Left ventricle myocardium superior (tissue), 1 donor: Measurements from ENCODE around the gene LRMDA. TPM values are rescaled to one million over a fixed set of nuclear protein-coding genes. Genes with fewer than 3 reads are reported as not detected.

Source experiments
- ATAC-seq: fragments of 200-7000 bp; cut with Tn5 transposase; one replicate; pipeline ENCODE4 v1.9.1; 2020; ENCODE audit warnings: mild to moderate bottlenecking, moderate library complexity
- DNase-seq: peaks from one replicate; pipeline ENCODE4 v3.0.0-alpha.2; 2020
- intact Hi-C: fragments of 100-400 bp; cut with micrococcal nuclease; formaldehyde crosslinking; loops from one replicate; pipeline ENCODE4 v1.11.0; 2022
- total RNA-seq: library from RNA; stranded (reverse); fragmentation: NEBNext Ultra II Directional; extraction: Animal tissue kit (Norgen Biotek cat#: 25700); gene quantifications from one replicate; pipeline ENCODE4 v1.2.1, GENCODE V29; 2021
- donor health status: DM: no; HTN: yes; CAD: no; lungs with severe emphysema.

The LRMDA gene
- total RNA-seq, 1 donor from 2014 or later, result 23.1 TPM

- no peak for ATAC-seq
- intact Hi-C loops, result no loop called here
- DNase-seq, result no peak
Measured at GRCh38 chr10:75658496-75658895, 227.1 kb downstream of the LRMDA start.

GRCh38 chr10:75658915-75659314, 227.5 kb downstream of the LRMDA start:
- no peak for ATAC-seq
- intact Hi-C loops, result no loop called here
- no peak for DNase-seq

DNA sequence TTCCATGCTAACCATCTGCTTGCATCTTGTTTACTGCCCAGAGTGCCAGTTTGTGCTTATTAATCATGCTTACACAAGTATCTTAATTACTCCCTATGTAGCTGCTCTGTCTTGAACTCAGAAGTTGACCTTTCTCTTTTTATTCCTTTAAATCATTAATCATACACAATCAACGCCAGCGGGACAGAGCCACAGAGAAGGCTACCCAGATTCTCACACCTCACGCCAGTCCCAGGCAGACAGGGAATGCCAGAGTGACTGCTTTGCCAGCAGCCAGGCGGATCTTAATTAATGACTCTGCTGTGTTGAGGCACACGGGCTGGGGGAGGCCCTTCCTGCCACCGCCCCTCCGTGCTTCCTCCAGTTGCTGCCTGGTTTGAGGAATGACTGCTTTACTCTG, 229.4 kb downstream of the LRMDA start:
- ATAC-seq (no peak), DNase-seq (no peak)
- intact Hi-C loops, result no loop called here

- DNase-seq, result peak; percentile 56
- ATAC-seq, result peak; percentile 96
- intact Hi-C loops, result no loop called here
Measured at GRCh38 chr10:75662715-75663114, 231.3 kb downstream of the LRMDA start.

GRCh38 chr10:75663947-75664664, 232.7 kb downstream of the LRMDA start:
- intact Hi-C loops, result no loop called here
- no peak for DNase-seq
- ATAC-seq, result peak; percentile 81

DNA sequence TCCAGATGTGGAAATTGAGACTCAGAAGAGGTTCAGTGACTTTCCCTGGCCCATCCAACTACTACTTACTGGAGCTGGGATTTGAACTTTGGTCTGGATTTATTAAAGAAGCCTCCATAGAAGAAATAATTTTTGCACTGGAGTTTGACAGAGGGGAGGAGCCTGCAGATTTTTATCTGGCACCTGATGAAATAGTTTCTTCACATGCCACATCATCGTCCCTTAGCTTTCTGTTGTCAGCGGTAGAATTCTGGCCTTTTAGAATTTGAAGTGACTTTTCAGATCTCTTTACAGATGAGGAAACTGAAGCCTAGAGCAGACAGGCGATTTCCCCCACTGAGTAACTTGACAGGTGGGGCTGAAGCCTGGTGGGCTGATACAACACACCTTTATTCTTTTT, 233.5 kb downstream of the LRMDA start:
- no peak for DNase-seq
- intact Hi-C loops, result no loop called here
- ATAC-seq, result no peak

DNA sequence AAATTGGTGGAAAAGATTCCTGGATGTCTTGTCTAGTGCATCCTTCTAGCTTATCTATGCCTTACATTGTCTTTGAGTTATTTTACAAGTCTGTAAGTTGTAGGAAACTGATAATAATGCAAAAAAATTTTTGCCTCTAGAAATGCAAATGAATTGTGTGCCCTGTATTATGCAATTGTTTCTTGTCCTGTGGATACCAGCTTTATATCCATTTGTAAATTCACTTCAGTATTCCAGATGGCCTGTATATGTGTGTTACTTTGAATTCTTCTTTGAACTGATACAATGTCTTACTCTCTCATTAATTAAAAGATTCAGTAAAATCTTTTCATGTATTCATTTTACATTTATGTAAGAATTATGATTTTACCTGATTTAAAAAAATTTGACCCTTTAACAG, 234.3 kb downstream of the LRMDA start:
- intact Hi-C loops, result no loop called here

GRCh38 chr10:75672111-75672671, 240.8 kb downstream of the LRMDA start:
- DNase-seq (no peak), ATAC-seq (no peak)
- intact Hi-C loops, result no loop called here

More for the DNA sequence above, 234.3 kb downstream of the LRMDA start:
- ATAC-seq, result no peak
- DNase-seq, result no peak

DNA sequence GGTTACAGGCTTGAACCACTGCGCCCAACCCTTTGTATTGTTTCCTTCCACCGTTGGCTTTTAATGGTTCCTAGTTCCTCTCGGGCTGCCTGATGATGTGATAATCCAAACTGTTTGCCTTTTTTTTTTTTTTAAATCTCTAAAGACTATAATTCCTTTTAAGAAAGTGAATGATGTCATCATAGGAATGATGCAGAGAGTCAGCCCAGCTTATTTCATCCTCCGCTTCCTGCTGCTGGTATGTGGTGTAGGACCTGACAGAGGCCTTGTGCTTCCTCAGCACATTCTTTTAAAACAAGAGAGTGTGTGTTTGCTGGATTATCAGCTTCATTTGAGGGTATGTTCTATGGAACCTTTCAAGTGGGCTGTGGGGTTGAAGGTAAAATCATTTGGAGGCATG, 241.4 kb downstream of the LRMDA start:
- intact Hi-C loops, result no loop called here
- no peak for DNase-seq
- no peak for ATAC-seq

DNA sequence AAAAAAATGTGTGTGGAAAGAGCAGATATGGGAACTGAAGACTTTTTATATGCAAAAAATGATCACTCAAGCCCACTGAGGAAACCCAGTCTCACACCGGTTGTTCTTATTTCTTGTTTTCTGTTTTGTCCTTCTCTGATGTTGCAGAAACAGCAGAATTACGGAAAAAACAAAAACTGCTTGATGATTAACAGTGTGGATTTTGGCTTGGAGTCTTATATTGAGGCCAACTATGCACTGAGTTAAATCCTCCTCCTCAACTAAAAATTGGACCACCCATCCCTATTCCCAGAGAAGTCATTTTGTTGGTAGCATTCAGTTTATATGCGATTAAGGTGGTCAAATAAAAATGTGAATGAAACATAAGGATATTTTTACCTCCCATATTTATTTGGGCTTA, 246.1 kb downstream of the LRMDA start:
- no peak for DNase-seq
- peak; percentile 44 for ATAC-seq
- intact Hi-C loops, result no loop called here

- ATAC-seq, result no peak
Measured at GRCh38 chr10:75678527-75678926, 247.1 kb downstream of the LRMDA start.

GRCh38 chr10:75679536-75679935, 248.1 kb downstream of the LRMDA start:
- intact Hi-C loops, result no loop called here
- DNase-seq, result no peak
- no peak for ATAC-seq

More at GRCh38 chr10:75678527-75678926, 247.1 kb downstream of the LRMDA start:
- no peak for DNase-seq
- intact Hi-C loops, result no loop called here

DNA sequence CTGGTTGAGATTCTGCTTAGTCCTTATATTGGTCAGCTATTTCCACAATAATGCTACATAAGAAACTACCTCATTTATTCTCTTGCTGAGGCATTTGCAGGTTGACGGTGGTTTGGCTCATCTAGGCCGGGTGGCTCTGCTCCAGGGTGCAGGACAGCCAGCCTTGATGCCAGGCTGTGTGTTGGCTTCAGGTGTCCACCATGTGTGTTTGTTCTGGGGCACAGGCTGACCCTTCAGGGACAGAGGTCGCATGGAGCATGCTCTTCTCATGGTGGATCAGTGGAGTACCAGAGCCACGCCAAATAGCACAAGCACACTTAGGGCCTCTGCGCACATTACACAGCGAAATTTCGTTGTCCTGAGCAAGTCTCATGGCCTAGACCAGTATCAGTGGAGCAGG, 249.9 kb downstream of the LRMDA start:
- intact Hi-C loops, result no loop called here
- ATAC-seq (no peak), DNase-seq (no peak)

GRCh38 chr10:75682649-75683557, 251.5 kb downstream of the LRMDA start:
- DNase-seq (peak; percentile 43), ATAC-seq (peak; percentile 49)
- intact Hi-C loops, result no loop called here

DNA sequence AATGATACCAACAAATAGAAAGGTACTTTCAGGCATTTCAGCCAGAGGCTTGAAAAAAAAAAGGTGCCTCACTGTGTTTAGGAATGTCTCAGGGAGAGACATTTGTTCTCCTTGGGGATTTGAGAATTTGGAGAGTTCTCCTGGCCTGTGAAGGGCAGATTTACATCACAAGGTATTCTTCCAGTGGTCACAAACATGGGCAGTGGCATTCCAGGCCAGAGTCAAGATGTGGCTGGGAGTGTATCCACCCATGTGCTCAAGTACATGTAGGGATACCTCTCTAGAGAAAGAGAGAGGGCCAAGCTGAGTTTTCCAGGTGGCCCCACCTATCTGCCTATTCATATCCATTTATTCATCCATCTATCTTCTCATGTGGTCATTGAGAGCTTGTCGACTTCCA, 253.8 kb downstream of the LRMDA start:
- DNase-seq (no peak), ATAC-seq (no peak)
- intact Hi-C loops, result no loop called here

DNA sequence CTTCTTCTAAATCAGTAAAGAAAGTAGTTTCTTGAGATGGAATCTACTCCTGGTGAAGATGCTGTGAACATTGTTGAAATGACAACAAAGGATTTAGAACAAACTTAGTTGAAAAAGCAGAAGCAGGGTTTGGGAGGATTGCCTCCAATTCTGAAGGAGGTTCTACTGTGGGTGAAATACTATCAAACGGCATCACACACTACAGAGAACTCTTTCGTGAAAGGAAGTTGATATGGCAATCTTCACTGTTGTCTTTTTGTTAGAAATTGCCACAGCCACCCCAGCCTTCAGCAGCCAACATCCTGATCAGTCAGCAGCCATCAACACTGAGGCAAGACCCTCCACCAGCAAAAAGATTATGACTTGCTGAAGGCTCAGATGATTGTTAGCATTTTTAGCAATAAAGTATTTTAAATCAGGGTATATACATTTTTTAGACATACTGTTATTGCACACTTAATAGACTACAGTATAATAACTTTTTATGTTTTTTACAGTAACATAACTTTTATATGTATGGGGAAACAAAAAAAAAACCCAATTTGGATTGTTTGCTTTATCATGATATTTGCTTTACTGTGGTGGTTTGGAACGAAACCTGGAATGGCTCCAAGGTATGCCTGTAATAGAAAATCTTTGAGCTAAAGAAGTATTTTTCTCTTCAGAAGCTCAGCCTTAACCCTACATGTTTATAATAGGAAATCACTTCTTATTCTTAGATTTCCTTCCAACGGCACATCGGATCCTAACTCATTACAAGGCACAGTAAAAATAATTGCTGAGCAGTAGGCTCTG, 257.3 kb downstream of the LRMDA start:
- intact Hi-C loops, result no loop called here
- ATAC-seq (no peak), DNase-seq (no peak)

- intact Hi-C loops, result no loop called here
- DNase-seq, result no peak
- ATAC-seq, result no peak
Measured at GRCh38 chr10:75693489-75693888, 262.1 kb downstream of the LRMDA start.

- ATAC-seq (no peak), DNase-seq (no peak)
- intact Hi-C loops, result no loop called here
Measured at GRCh38 chr10:75694269-75694668, 262.8 kb downstream of the LRMDA start.

DNA sequence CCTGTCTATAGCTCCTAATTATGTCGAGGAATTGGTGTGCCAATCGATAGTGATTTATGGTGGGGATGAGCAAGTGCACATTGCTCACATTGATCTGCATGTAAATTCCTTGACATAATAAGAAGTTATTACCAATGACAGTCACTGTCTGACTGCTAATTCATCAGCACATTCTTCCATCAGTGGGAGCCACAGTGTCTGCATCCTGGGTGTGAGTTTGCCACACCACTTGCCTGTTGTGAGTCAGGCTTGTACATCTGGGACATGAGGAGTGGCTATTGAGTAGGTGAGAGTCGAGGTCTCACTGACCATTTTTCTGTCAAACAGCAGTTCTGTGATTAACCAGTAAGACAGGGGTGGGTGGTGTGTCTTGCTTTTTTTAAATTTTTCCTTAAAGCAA, 263.4 kb downstream of the LRMDA start:
- intact Hi-C loops, result no loop called here
- DNase-seq (no peak), ATAC-seq (no peak)
